SH-SY5Y (cell line): ENCODE data around the gene USP46.

Source experiments
- GATA2 ChIP-seq: IDR thresholded peaks from 2 replicates; pipeline ENCODE4 v1.6.1; 2011; ENCODE audit warnings: mild to moderate bottlenecking, low read depth, low read length
- GATA3 ChIP-seq: IDR thresholded peaks from 2 replicates; pipeline ENCODE4 v1.6.1; 2011; ENCODE audit warnings: low read depth, mild to moderate bottlenecking, low read length, moderate library complexity

The USP46 gene

DNA sequence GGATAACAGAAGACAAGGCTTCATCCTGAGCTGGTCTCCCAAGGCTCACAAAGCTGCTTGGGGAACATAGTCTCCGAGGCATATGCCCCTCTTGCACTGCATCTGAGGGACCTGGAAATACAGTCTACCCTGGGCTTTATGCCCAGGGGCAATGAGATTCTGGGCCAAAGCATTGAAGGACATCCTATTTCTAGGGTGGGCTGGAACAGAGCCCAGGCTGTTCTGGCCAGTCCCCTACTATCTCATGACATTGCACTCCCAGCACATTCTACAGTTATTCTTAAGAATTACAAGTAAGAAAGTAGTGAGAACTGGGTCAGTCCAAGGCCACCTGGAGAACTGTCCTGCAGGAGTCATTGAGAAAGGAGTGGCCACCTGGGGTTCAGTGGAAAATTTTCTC, 107.6 kb downstream of the USP46 start:
- TF ChIP-seq GATA3 (no peak), GATA2 (no peak)

DNA sequence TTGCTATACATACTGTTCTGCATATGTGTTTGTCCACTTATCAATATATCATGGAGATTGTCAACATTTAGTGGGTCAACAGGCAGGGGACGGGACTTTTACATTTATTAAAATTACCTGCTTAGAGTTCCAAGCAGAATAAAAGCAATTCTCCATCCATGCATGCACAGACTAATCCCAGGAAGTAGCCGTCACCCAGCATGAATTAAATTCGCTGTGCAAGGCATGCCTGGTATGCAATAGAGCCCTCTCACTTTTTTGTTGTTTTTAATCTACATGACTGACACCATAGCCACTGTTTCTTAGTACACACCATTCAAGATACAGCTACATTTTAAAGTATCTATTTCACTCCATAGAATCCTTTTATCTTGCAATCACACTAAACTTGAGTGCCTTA, 108.9 kb downstream of the USP46 start:
- TF ChIP-seq GATA2 (no peak), GATA3 (no peak)

DNA sequence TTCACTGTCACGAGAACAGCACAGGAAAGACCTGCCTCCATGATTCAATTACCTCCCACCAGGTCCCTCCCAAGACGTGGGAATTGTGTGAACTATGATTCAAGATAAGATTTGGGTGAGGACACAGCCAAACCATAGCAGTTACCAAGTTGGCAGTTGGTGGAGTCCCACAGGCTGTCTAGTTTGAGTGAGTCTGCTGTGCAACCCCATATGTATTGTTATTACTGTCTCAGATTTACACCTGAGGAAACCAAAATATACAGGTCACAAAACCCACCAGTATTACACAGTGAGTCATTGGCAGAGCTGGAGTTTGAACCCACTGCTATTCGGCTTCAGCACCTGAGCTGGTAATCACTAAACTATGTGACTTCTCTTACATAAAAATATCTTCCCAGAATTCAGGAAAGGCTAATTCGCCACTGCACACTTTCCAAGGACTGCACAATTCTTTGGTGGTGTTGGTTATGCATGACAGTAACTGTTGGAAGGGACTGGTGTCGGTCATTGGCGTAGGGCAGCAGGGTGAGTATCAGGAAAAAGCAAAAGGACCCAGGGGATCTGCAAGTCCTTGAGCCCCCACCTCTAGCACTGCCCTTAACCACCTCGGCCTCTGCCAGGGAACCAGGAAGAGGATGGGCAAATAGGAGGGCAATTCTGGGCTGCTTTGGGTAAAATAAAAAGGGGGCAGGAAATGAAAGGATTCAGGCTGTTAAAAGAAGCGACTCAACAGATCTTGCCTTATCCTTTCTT, 110.1 kb downstream of the USP46 start:
- TF ChIP-seq GATA2 (no peak), GATA3 (no peak)

DNA sequence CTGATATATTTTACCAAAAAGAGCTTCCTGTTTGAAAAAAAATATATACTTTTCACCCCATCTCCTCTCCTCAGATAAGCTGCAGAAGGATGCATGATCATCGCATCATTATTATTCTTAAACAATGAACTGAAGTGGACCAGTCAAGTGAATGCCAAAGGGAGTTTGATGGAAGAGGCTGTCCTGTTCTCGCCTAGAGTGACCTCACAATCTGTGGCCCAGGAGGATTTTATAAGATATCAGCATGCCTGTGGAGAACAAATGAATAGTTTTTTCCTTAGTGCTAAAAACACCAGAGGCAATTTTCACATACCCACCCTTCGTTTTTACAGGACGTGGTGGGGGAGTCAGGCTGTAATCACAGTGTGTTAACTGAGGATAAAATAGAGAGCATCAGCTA, 112.7 kb downstream of the USP46 start:
- no peak for TF ChIP-seq GATA3
- no peak for TF ChIP-seq GATA2

DNA sequence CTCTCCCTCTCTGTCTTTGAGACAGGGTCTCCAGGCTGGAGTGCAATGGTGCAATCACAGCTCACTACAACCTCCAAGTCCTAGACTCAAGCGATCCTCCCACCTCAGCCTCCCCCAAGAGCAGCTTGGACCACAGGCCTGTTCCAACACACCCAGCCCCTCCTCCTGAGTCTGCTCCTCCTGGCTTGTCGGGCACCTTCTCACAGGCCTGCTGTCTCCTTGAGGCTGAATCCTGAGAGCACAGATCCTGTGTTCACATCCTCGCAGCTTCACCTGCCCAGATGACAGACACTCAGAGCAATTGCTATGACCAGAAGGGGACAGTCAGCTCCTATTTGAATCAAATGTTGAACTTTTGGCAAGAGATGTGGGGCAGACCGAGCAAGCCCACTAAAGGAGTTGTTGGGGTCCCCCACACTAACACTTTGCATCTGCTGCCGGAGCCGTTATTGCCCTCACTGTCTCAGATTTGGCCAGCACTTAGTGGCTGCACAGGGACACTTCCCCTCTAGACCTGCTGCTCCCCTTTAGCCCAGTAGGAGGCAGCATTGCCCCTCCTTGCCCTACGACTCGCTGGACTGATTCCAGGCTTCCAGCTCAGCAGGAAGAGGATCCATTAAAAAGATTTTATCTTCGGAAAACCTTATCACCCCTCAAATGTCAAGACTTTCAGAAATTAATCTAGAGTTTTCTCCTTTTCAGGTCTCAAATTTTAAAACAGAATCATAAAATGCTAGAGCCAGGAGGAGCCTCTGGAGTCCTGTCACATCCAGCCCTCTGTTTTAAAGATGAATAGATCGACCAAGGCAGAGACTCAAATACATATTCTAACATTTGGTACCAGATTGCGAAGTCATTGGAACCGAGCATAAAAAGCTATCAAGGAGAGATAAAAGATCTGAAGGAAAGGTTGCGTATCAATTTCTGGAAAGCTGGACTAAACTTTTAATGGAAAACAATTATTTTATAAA, 113.7 kb downstream of the USP46 start:
- TF ChIP-seq GATA3 (peak; percentile 33; the same call in 1 of the 2 replicates), GATA2 (peak; percentile 71)
